HG02981 (cell line): ENCODE measurements around the gene REXO4.

Experiments
- ATAC-seq: cut with Tn5 transposase; IDR thresholded peaks from one replicate; pipeline ENCODE4 v1.9.1; 2021; ENCODE audit warnings: mild to moderate bottlenecking, moderate library complexity; ENCODE audit not compliant: unreplicated experiment

REXO4 gene

GRCh38 chr9:133417541-133418461 is at the start of gene REXO4:
REXO4 (minus strand) TSS chr9:133418010; CDS start chr9:133417844, 166 bp downstream.
- peak; percentile 68 for ATAC-seq

GRCh38 chr9:133467101-133467500 is 49.3 kb upstream of the REXO4 start:
- ATAC-seq = no peak

DNA sequence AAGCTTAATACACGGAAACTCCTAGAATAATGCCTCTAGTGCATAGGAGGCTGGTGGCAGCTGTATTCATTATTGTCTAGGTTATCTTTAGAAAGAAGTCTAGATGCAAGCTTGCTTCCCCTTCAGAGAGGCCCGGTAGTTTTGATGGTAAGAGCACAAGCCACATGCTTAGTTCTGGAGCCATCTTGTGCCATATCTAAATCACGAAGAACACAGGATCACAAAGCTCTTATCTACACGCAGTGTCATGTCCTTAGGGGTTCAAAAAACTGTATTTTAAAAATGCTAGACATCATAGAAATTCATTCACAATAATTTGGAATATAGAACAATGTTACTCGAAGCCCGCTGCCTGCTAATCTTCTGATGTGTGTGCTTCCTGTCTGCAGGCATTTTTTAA is 48.2 kb upstream of the REXO4 start:
- no peak for ATAC-seq

GRCh38 chr9:133464638-133465037 is 46.8 kb upstream of the REXO4 start:
- no peak for ATAC-seq

GRCh38 chr9:133463864-133464615 is 46.2 kb upstream of the REXO4 start:
- ATAC-seq = no peak

- no peak for ATAC-seq
Observed at GRCh38 chr9:133463234-133463863, 45.5 kb upstream of the REXO4 start.

DNA sequence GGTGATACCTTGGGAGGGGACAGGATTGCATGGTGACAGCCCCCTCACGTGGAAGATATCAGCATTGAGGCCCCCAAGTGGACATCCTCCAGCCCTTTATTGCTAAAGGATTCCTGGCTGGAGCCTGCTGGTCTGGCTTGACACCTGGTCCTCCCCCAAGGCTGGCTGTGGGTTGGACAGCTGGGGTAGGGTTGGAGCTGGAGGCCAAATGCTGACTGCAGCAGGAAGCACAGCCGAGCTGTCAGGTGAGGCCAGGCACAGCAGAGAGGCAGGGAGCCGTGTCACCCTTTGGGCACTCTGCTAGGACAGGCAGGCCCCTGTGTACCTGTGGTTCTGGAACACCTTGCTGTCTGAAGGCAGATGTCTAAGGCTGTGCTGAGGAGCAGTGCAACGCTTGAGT is 44.2 kb upstream of the REXO4 start:
- ATAC-seq = no peak

GRCh38 chr9:133460405-133461175 is 42.8 kb upstream of the REXO4 start:
- ATAC-seq = peak; percentile 29

GRCh38 chr9:133459476-133460404 is 41.9 kb upstream of the REXO4 start, which contains the start of gene CACFD1:
CACFD1 (plus strand) TSS chr9:133459978; CDS start chr9:133460067, 89 bp downstream.
- ATAC-seq = peak; percentile 68

GRCh38 chr9:133458643-133459312 is 41.0 kb upstream of the REXO4 start:
- no peak for ATAC-seq

DNA sequence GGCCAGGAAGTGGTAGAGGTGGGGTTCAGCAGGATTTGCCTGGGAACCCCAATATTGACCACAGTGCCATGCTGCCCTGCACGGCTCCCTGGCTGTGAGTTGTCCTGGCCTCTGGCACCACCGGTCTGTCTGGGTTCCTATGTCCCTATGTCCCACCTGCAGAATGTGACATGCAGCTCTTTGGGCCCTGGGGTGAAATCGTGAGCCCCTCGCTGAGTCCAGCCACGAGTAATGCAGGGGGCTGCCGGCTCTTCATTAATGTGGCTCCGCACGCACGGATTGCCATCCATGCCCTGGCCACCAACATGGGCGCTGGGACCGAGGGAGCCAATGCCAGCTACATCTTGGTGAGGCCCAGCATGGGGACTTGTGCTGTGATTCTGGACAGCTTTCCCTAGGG is 39.9 kb upstream of the REXO4 start:
- no peak for ATAC-seq

GRCh38 chr9:133457233-133457632 is 39.4 kb upstream of the REXO4 start:
- no peak for ATAC-seq

DNA sequence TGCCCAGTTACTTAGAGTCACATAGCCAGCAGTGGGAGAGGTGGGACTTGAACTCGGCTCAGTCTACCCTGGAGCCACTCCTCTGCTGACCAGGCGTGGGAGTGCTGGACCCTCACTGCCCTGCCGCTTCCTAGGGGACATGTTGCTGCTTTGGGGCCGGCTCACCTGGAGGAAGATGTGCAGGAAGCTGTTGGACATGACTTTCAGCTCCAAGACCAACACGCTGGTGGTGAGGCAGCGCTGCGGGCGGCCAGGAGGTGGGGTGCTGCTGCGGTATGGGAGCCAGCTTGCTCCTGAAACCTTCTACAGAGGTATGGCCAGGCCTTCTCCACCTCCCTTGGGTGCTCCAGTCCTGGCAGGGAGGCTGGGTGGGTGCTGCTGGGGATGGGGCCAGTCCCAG is 38.6 kb upstream of the REXO4 start:
- no peak for ATAC-seq

- ATAC-seq = no peak
Observed at GRCh38 chr9:133455936-133456335, 38.1 kb upstream of the REXO4 start.

- no peak for ATAC-seq
Observed at GRCh38 chr9:133454943-133455673, 37.3 kb upstream of the REXO4 start.

DNA sequence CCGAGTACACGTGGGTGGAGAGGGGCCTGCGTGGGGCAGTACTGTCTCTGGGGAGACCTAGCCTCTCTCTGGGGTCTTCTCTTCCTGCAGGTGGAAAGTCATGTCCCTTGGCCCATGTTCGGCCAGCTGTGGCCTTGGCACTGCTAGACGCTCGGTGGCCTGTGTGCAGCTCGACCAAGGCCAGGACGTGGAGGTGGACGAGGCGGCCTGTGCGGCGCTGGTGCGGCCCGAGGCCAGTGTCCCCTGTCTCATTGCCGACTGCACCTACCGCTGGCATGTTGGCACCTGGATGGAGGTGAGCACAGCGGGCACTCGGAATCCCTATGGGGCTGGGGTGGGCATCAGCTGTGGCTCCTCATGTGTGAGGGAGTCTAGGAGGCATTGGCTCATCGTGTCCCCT is 36.5 kb upstream of the REXO4 start:
- ATAC-seq = no peak

GRCh38 chr9:133453651-133454050 is 35.8 kb upstream of the REXO4 start:
- no peak for ATAC-seq

GRCh38 chr9:133452562-133452961 is 34.8 kb upstream of the REXO4 start:
- ATAC-seq = no peak
